ENCODE data around the gene RGS2.

RGS2 gene

DNA sequence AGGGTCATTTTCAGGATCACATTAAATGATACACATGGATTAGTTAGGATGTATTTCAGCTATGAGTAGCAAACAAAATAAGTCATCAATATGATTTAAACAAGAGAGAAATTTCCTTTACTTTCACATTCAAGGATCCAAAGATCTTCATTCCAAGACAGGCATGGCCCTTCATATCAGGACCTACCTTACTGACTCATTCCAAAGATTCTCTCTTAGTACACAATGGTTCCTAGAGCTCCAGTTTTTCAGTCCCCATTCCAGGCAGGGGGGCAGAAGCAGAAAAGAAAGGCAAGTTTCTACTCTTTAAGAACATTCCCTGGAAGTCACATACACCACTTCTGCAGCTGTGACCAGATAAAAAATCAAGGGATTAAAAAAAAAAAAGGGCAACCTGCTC is 23.7 kb downstream of the RGS2 start:
- DNase-seq = no peak

- no peak for DNase-seq
Observed at GRCh38 chr1:192835116-192835515, 26.3 kb downstream of the RGS2 start.

DNA sequence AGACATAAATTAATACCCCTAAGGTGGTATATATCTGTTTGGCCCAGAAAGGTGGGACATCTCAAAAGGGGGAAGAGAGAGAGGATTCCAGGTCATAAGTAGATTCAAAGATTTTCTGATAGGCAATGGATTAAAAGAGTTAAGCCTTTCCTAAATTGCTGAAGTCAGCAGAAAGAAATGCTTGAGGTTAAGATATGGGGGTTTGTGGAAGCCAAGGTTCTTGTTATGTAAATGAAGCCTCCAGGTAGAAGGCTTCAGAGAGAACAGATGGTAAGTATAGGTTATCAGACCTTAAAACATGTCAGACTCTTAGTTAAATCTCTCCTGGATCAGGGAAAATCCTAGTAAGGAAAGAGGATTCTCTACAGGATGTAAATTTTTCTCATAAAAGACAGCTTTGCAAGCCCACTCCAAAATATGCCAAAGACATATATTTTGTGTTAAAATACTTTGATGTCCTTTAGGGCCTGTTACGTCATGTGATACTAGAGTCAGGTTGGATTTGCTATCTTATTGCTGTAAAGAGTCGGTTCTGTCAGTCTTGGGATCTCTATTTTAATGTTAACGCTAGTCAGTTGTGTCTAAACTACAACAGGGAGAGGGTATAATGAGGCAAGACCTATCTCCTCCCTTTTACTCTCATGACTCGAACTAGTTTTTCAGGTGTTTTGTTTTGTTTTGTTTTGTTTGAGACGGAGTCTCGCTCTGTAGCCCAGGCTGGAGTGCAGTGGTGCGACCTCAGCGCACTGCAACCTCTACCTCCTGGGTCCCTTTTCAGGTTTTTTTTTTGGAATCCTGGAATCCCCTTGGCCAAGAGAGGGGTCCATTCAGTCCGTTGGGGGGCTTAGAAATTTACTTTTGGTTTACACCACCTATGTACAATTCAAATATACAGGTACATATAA is 30.6 kb downstream of the RGS2 start:
- DNase-seq = no peak

GRCh38 chr1:192844360-192844759 is 35.5 kb downstream of the RGS2 start:
- no peak for DNase-seq

DNA sequence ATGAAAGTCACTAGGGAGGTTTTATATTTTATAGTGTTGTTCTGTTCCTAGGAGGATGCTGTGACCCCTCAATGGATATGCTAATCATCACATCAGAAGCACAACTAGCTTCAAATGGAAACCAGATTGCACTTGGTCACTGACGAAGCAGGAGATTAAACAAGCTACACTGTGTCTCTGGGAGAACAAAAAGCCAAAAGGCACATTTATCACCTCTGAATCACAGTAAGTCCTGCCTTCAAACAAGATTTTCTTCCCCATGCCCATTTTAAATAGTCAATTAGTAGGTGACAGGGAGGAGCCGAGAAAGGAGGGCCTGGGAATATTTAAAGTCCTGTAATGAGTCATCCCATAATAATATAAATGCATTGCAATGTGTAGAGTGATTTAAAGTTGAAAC is 38.1 kb downstream of the RGS2 start:
- no peak for DNase-seq

- DNase-seq = no peak
Observed at GRCh38 chr1:192849011-192849410, 40.2 kb downstream of the RGS2 start.

DNA sequence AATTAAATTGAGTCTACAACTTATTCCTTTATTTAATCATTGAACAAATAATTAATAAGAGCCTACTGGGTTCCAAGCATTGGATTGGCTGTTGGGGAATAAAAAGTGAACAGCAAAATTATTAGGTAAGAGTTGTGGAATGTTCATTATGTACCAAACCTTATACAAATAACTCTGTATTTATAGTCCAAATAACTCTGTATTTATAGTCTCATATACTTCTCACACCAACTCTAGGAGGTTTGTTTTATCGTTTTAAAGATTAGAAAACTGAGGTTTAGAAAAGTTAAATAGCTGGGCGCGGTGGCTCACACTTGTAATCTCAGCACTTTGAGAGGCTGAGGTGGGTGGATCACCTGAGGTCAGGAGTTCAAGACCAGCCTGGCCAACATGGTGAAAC is 40.6 kb downstream of the RGS2 start:
- no peak for DNase-seq

DNA sequence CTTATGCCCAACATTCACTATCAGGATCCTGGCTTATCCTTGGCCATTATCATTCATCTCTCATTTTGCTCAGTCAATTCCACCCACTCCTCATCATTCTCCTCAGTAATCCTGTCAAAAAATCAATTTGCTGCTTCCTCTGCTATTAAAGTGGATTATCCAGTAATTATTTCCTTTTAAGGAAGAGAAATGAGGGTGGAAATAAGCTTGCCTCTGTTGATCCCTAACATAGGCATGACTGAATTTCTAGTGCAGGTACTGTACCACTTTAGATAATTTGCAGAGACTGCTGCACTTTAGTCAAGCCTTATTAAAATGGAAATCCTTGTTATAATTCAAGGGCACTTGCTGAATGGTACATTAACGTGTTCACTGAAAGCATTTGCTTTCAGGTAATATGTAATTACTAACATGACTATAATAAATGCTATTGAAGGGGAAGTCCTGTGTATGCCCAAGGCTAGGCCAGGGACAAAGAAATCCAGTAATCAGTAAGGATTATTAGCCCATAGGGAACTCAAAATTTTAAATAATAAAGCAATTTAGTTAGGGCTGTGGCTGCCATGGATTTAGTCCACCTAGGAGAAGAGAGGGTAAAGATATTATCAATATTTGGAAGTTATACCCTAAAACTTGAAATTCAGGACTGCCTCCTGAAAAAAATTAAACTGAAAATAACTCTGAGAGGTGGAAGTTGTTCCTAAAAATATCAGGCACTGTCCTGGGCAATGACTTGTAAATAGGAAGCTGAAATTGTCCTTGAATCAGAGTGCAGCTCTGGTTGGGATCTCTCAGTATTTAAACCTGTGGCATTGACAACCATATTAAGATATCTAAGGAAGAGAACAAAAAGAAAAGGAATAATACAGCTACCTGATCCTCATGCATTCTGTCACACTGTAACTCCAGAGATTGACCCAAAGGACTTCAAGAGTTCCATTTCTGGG is 43.4 kb downstream of the RGS2 start:
- no peak for DNase-seq

GRCh38 chr1:192858456-192858855 is 49.6 kb downstream of the RGS2 start:
- DNase-seq = no peak

- DNase-seq = no peak
Observed at GRCh38 chr1:192859808-192860207, 51.0 kb downstream of the RGS2 start.

GRCh38 chr1:192860478-192861185 is 51.8 kb downstream of the RGS2 start:
- DNase-seq = no peak

- DNase-seq = no peak
Observed at GRCh38 chr1:192861860-192862259, 53.0 kb downstream of the RGS2 start.
